H1 (cell line): ENCODE data around the gene H2BK1. TPM values are rescaled to one million over a fixed set of nuclear protein-coding genes. Genes with fewer than 3 reads are reported as not detected.
A peak's percentile ranks its signal among the peaks of the same experiment; 100 is the strongest.

Experiments
- CTCF ChIA-PET: fragments of 300-600 bp; sonication (Branson Sonifier 250); formaldehyde crosslinking; loops from one replicate; lab custom pipeline; 2021; ENCODE audit not compliant: partially characterized antibody; lab: Charles Lee
- POLR2A ChIA-PET: fragments of 300-600 bp; sonication (Branson Sonifier 250); formaldehyde crosslinking; loops from one replicate; lab custom pipeline; 2021; ENCODE audit warnings: inconsistent platforms; ENCODE audit not compliant: partially characterized antibody; lab: Charles Lee
- DNase-seq, 2 experiments: peaks; one replicate each; pipeline versions ENCODE4 v3.0.0 to v3.0.0-alpha.2; 2010 to 2022; ENCODE audit warnings: low spot score in 2 of 2, low read depth in 1 of 2, mixed read lengths in 1 of 2
- FAIRE-seq: peaks from 2 replicates; lab custom pipeline; 2011; peaks lifted over from hg19 to GRCh38; lab: Jason Lieb, UNC
- H2AFZ ChIP-seq: 2 replicates; pipeline ENCODE4 v1.8.1; 2012; ENCODE audit warnings: low read length, inconsistent platforms
- H2AK5ac ChIP-seq: 2 replicates; pipeline ENCODE4 v1.6.1; 2013; ENCODE audit warnings: low read depth, low read length
- H2BK120ac ChIP-seq: replicated peaks from 2 replicates; pipeline ENCODE3; 2013; ENCODE audit warnings: low read depth, low read length, inconsistent platforms
- H2BK12ac ChIP-seq: 2 replicates; pipeline ENCODE4 v1.6.1; 2013; ENCODE audit warnings: low read depth, low read length
- H2BK15ac ChIP-seq: 2 replicates; pipeline ENCODE4 v1.6.1; 2013; ENCODE audit warnings: low read length
- H2BK20ac ChIP-seq: 2 replicates; pipeline ENCODE4 v1.6.1; 2013; ENCODE audit warnings: low read length
- H2BK5ac ChIP-seq: 2 replicates; pipeline ENCODE4 v1.6.1; 2013; ENCODE audit warnings: low read depth, low read length
- H3K14ac ChIP-seq: 2 replicates; pipeline ENCODE4 v1.6.1; 2013; ENCODE audit warnings: inconsistent platforms; ENCODE audit not compliant: insufficient read length
- H3K18ac ChIP-seq: 2 replicates; pipeline ENCODE4 v1.6.1; 2013; ENCODE audit warnings: low read length; ENCODE audit errors: extremely low read depth
- H3K23ac ChIP-seq: 2 replicates; pipeline ENCODE4 v1.6.1; 2013; ENCODE audit warnings: inconsistent platforms; ENCODE audit not compliant: insufficient read length
- H3K23me2 ChIP-seq: 2 replicates; pipeline ENCODE4 v1.6.1; 2013; ENCODE audit warnings: low read depth, low read length
- H3K27ac ChIP-seq: 2 replicates; pipeline ENCODE4 v1.6.1; 2011; ENCODE audit warnings: low read depth, low read length, inconsistent platforms
- H3K27me3 ChIP-seq, 4 experiments: replicated peaks in 1 of 4; 1 replicate in 1 of 4; 2 replicates in 3 of 4; pipeline versions ENCODE4 v1.6.1 to v1.8.1; 2011 to 2013; ENCODE audit warnings: low read length in 3 of 4, mild to moderate bottlenecking in 3 of 4, inconsistent platforms in 2 of 4, mixed read lengths in 2 of 4, moderate library complexity in 1 of 4; ENCODE audit not compliant: control insufficient read depth in 3 of 4, insufficient read depth in 3 of 4; ENCODE audit errors: extremely low read depth in 1 of 4
- H3K36me3 ChIP-seq, 4 experiments: 2 replicates each; pipeline versions ENCODE4 v1.6.1 to v1.8.1; 2011 to 2013; ENCODE audit warnings: mild to moderate bottlenecking in 4 of 4, low read length in 3 of 4, moderate library complexity in 2 of 4, control low read depth in 1 of 4, inconsistent platforms in 1 of 4; ENCODE audit not compliant: insufficient read depth in 4 of 4, control insufficient read depth in 2 of 4
- H3K4ac ChIP-seq: replicated peaks from 2 replicates; pipeline ENCODE3; 2013; ENCODE audit warnings: low read length, low read depth, mixed read lengths, inconsistent platforms; ENCODE audit not compliant: insufficient read length
- H3K4me1 ChIP-seq, 4 experiments: replicated peaks in 1 of 4; 1 replicate in 1 of 4; 2 replicates in 3 of 4; pipeline versions ENCODE4 v1.6.1 to v1.8.1; 2011 to 2013; ENCODE audit warnings: low read length in 3 of 4, inconsistent platforms in 2 of 4, mixed read lengths in 1 of 4; ENCODE audit not compliant: insufficient read depth in 4 of 4, control insufficient read depth in 3 of 4
- H3K4me2 ChIP-seq, 2 experiments: 2 replicates each; pipeline versions ENCODE4 v1.6.1 to v1.8.1; 2011 to 2013; ENCODE audit warnings: low read depth in 2 of 2, low read length in 2 of 2, control low read depth in 1 of 2, inconsistent platforms in 1 of 2, mild to moderate bottlenecking in 1 of 2; ENCODE audit not compliant: insufficient read depth in 1 of 2
- H3K4me3 ChIP-seq, 4 experiments: fragments of 200-600, 300-600 bp in 1 of 4; sonication (generic), shearing (Covaris generic), sonication (Bioruptor Twin) in 1 of 4; 2 replicates each; pipeline versions ENCODE4 v1.5.1 to v1.8.1; 2011 to 2016; ENCODE audit warnings: low read length in 4 of 4, low read depth in 3 of 4, control low read depth in 2 of 4, inconsistent platforms in 2 of 4, mild to moderate bottlenecking in 2 of 4, mixed read lengths in 1 of 4, moderate library complexity in 1 of 4; ENCODE audit not compliant: insufficient read depth in 2 of 4; ENCODE audit errors: extremely low read depth in 1 of 4
- H3K56ac ChIP-seq: replicated peaks from 2 replicates; pipeline ENCODE3; 2013; ENCODE audit warnings: low read depth, mild to moderate bottlenecking, mixed read lengths, low read length, inconsistent platforms; ENCODE audit not compliant: insufficient read length
- H3K79me1 ChIP-seq: 2 replicates; pipeline ENCODE4 v1.6.1; 2013; ENCODE audit warnings: low read depth, low read length, control low read depth
- H3K79me2 ChIP-seq, 2 experiments: 2 replicates each; pipeline versions ENCODE4 v1.6.1 to v1.8.1; 2012 to 2013; ENCODE audit warnings: low read length in 2 of 2, mild to moderate bottlenecking in 2 of 2, inconsistent platforms in 1 of 2; ENCODE audit not compliant: insufficient read depth in 2 of 2, control insufficient read depth in 1 of 2
- H3K9ac ChIP-seq, 4 experiments: replicated peaks in 1 of 4; 1 replicate in 1 of 4; 2 replicates in 3 of 4; pipeline versions ENCODE4 v1.6.1 to v1.8.1; 2011 to 2013; ENCODE audit warnings: low read depth in 3 of 4, low read length in 3 of 4, control low read depth in 2 of 4, mild to moderate bottlenecking in 2 of 4, moderate library complexity in 2 of 4, inconsistent platforms in 1 of 4; ENCODE audit errors: extremely low read depth in 1 of 4
- H3K9me3 ChIP-seq, 2 experiments: 2 replicates each; pipeline versions ENCODE4 v1.6.1 to v1.8.1; 2012 to 2013; ENCODE audit warnings: mild to moderate bottlenecking in 2 of 2, moderate library complexity in 2 of 2, control low read depth in 1 of 2, inconsistent platforms in 1 of 2, low read depth in 1 of 2, low read length in 1 of 2, mixed read lengths in 1 of 2; ENCODE audit not compliant: insufficient read depth in 2 of 2
- H4K20me1 ChIP-seq, 2 experiments: replicated peaks in 1 of 2; 2 replicates each; pipeline versions ENCODE3 to v1.8.1; 2011 to 2013; ENCODE audit warnings: inconsistent platforms in 2 of 2, low read length in 2 of 2, mild to moderate bottlenecking in 1 of 2; ENCODE audit not compliant: insufficient read depth in 2 of 2, control insufficient read depth in 1 of 2
- H4K5ac ChIP-seq: 2 replicates; pipeline ENCODE4 v1.6.1; 2013; ENCODE audit warnings: low read length, low read depth, mixed read lengths, inconsistent platforms; ENCODE audit not compliant: insufficient read length
- H4K8ac ChIP-seq: 2 replicates; pipeline ENCODE4 v1.8.0; 2013; ENCODE audit warnings: mild to moderate bottlenecking, moderate library complexity, low read length, inconsistent platforms; ENCODE audit not compliant: insufficient read depth; ENCODE audit errors: extremely low read depth
- H4K91ac ChIP-seq: replicated peaks from 2 replicates; pipeline ENCODE3; 2013; ENCODE audit warnings: low read length, mixed read lengths, inconsistent platforms; ENCODE audit not compliant: insufficient read length
- HDAC2 ChIP-seq, 2 experiments: fragments of 300-600 bp in 1 of 2; sonication (generic) in 1 of 2; IDR thresholded peaks; 2 replicates each; pipeline ENCODE4 v1.6.1; 2011 to 2012; ENCODE audit warnings: low read depth in 2 of 2, low read length in 2 of 2, mild to moderate bottlenecking in 2 of 2, moderate library complexity in 2 of 2, borderline replicate concordance in 1 of 2, inconsistent platforms in 1 of 2
- ZNF274 ChIP-seq: IDR thresholded peaks from 2 replicates; pipeline ENCODE4 v1.7.0; 2012; ENCODE audit warnings: low read length, borderline replicate concordance; ENCODE audit errors: extremely low read depth
- WGBS, 2 experiments: shearing (Covaris generic) in 1 of 2; methylation state at CpG; one replicate each; pipeline versions ENCODE4 v1.1.6 to v1.1.7; 2013 to 2015; ENCODE audit warnings: low lambda C conversion rate in 2 of 2, mixed read lengths in 2 of 2, inconsistent platforms in 1 of 2, low coverage in 1 of 2, missing lambda C conversion rate in 1 of 2; ENCODE audit not compliant: insufficient replicate concordance in 2 of 2, insufficient coverage in 1 of 2, insufficient read length in 1 of 2; ENCODE audit errors: extremely low coverage in 1 of 2, missing lambda C conversion rate in 1 of 2; 5-methylcytosine and 5-hydroxymethylcytosine counted together
- polyA plus RNA-seq, 7 experiments: library from polyadenylated mRNA; depleted of rRNA in 3 of 7; stranded (reverse) in 5 of 7; unstranded in 2 of 7; fragments of >200 nt in 5 of 7; fragments of 200-250 nt in 2 of 7; gene quantifications; 1 replicate in 5 of 7; 2 replicates in 1 of 7; 4 replicates in 1 of 7; pipeline versions ENCODE4 v1.2.1 to v1.2.3, GENCODE V29; 2011 to 2013; ENCODE audit warnings: missing spikeins in 2 of 7, mixed read lengths in 2 of 7
- total RNA-seq: library from RNA; stranded (reverse); fragmentation: NEBNext Ultra II Directional; extraction: Animal tissue kit (Norgen Biotek cat#: 25700); gene quantifications from 2 replicates; pipeline ENCODE4 v1.2.1, GENCODE V29; 2021

The H2BK1 gene
- total and polyA plus RNA-seq, 2 of the 8 experiments (the other 6 are each of a cell fraction or from before 2014, with no cell fraction given) = not detected

- Histone ChIP-seq H3K79me1 (no peaks in the 10 kb centered on the region), H2BK20ac (no peak overlapping the region), H4K20me1 (no peaks in the 10 kb centered on the region), H3K4me2 (no peak overlapping the region), H3K14ac (no peak overlapping the region), H2BK120ac (no peak overlapping the region), H2BK5ac (no peak overlapping the region), H3K9me3 (no peaks in the 10 kb centered on the region), H3K9ac (no peak overlapping the region), H3K23ac (no peak overlapping the region), H4K91ac (no peak overlapping the region), H3K27ac (no peak overlapping the region), H2BK15ac (0 out of 2 replicates have a peak overlapping the region, but pooled peaks have one; percentile 46), H3K4ac (no peak overlapping the region), H4K8ac (no peak overlapping the region; the same call in 1 of the 2 replicates), H3K4me3 (no peak overlapping the region), H4K5ac (no peak overlapping the region), H3K79me2 (no peaks in the 10 kb centered on the region), H3K36me3 (no peaks in the 10 kb centered on the region), H2AFZ (no peak overlapping the region), H2AK5ac (no peak overlapping the region), H3K18ac (no peak overlapping the region), H2BK12ac (no peak overlapping the region), H3K4me1 (no peaks in the 10 kb centered on the region), H3K27me3 (no peaks in the 10 kb centered on the region), H3K56ac (no peak overlapping the region), H3K23me2 (no peaks in the 10 kb centered on the region)
- DNase-seq (no peak), FAIRE-seq (no peak)
- ChIA-PET POLR2A (interaction anchor here (0.5 to 1.1 kb wide), 3 partner anchors 12 to 34 kb away, joined by 3 to 4 read pairs (median 3); no protein-coding TSS in a partner anchor), CTCF (interaction anchor here (0.6 to 1.4 kb wide), 4 partner anchors 9 to 605 kb away, joined by 3 read pairs; no protein-coding TSS in a partner anchor)
- TF ChIP-seq ZNF274 (no peak), HDAC2 (IDR thresholded peaks at IDR 0.05; ENCODE audit: borderline replicate concordance in 1 of 2, low read depth in 2 of 2, low read length in 2 of 2) (no peak)
- 83% methylated on average over 16 of the region's 22 CpGs; no CpG with 5 or more reads in 1 of the 2 experiments for WGBS, 2 experiments
Observed at GRCh38 chr7:151187409-151188251, 22.7 kb downstream of the H2BK1 start.
